MCF 10A (cell line): ENCODE measurements around the gene TRIM17. TPM values are rescaled to one million over a fixed set of nuclear protein-coding genes. Genes with fewer than 3 reads are reported as not detected.

Experiments used
- BruUV-seq: library from RNA; stranded (reverse); fragments of 400-500 nt; replicated peaks from 2 replicates; lab custom pipeline; 2021; lab: Mats Ljungman, UMichigan
- CTCF ChIA-PET: fragments of 300-600 bp; sonication (Branson Sonifier 250); formaldehyde crosslinking; extraction: SDS; loops from one replicate; lab custom pipeline; 2021; ENCODE audit warnings: antibody characterized with exemption, inconsistent platforms; lab: Yijun Ruan, JAX
- POLR2A ChIA-PET: fragments of 300-600, 350-650 bp; sonication (Branson Sonifier 250); formaldehyde crosslinking; extraction: SDS; loops from one replicate; lab custom pipeline; 2020; ENCODE audit warnings: antibody characterized with exemption, inconsistent platforms; lab: Yijun Ruan, JAX
- DNase-seq: peaks from one replicate; pipeline ENCODE4 v3.0.0-alpha.2; 2018; ENCODE audit not compliant: unreplicated experiment
- H3K27ac Mint-ChIP-seq: one replicate; pipeline ENCODE4 v1.8.0; 2022; ENCODE audit warnings: mild to moderate bottlenecking, low read depth, mixed read lengths; ENCODE audit not compliant: unreplicated experiment
- H3K27me3 Mint-ChIP-seq: one replicate; pipeline ENCODE4 v1.8.0; 2022; ENCODE audit warnings: mixed read lengths; ENCODE audit not compliant: insufficient read depth, unreplicated experiment
- H3K36me3 Mint-ChIP-seq: one replicate; pipeline ENCODE4 v1.8.0; 2022; ENCODE audit warnings: mild to moderate bottlenecking, moderate library complexity, mixed read lengths; ENCODE audit not compliant: insufficient read depth, unreplicated experiment
- H3K4me1 Mint-ChIP-seq: one replicate; pipeline ENCODE4 v1.8.0; 2022; ENCODE audit warnings: mixed read lengths; ENCODE audit not compliant: insufficient read depth, unreplicated experiment
- H3K4me3 Mint-ChIP-seq: one replicate; pipeline ENCODE4 v1.8.0; 2022; ENCODE audit warnings: mild to moderate bottlenecking, moderate library complexity, mixed read lengths; ENCODE audit not compliant: unreplicated experiment
- H3K9me3 Mint-ChIP-seq: one replicate; pipeline ENCODE4 v1.8.0; 2022; ENCODE audit warnings: mixed read lengths; ENCODE audit not compliant: unreplicated experiment
- intact Hi-C: fragments of 100-400 bp; cut with micrococcal nuclease; formaldehyde crosslinking; loops from 2 replicates; pipeline ENCODE4 v1.14.1; 2022
- total RNA-seq: library from RNA; stranded (reverse); gene quantifications from 2 replicates; pipeline ENCODE4 v1.2.3, GENCODE V29; 2022
- TF ChIP-seq, protein P1 (sequence below): fragments of 200-600 bp; IDR thresholded peaks from one replicate; pipeline ENCODE4 v1.8.0; 2022; ENCODE audit warnings: antibody characterized with exemption, mild to moderate bottlenecking; ENCODE audit not compliant: unreplicated experiment

Gene TRIM17
- total RNA-seq, 1 experiment from 2014 or later, result not detected

GRCh38 chr1:228448372-228448771, 31.7 kb upstream of the TRIM17 start:
- intact Hi-C loops, result no loop called here
- ChIA-PET CTCF (interaction anchor here (0.5 to 0.7 kb wide), 2 partner anchors 35 to 106 kb away, joined by 3 read pairs; no protein-coding TSS in a partner anchor), POLR2A (interaction anchor here (1.0 to 2.7 kb wide), 2 partner anchors 8 to 42 kb away, joined by 3 to 18 read pairs; partner anchors contain the start of gene TRIM11)
- DNase-seq, result no peak
- Mint-ChIP-seq H3K9me3 (no peaks in the 10 kb centered on the region), H3K27me3 (peaks cover 54% of the 10 kb centered on the region), H3K4me3 (no peak overlapping the region), H3K27ac (no peak overlapping the region), H3K36me3 (no peaks in the 10 kb centered on the region), H3K4me1 (peaks cover 5% of the 10 kb centered on the region)
- TF ChIP-seq, protein P1, sequence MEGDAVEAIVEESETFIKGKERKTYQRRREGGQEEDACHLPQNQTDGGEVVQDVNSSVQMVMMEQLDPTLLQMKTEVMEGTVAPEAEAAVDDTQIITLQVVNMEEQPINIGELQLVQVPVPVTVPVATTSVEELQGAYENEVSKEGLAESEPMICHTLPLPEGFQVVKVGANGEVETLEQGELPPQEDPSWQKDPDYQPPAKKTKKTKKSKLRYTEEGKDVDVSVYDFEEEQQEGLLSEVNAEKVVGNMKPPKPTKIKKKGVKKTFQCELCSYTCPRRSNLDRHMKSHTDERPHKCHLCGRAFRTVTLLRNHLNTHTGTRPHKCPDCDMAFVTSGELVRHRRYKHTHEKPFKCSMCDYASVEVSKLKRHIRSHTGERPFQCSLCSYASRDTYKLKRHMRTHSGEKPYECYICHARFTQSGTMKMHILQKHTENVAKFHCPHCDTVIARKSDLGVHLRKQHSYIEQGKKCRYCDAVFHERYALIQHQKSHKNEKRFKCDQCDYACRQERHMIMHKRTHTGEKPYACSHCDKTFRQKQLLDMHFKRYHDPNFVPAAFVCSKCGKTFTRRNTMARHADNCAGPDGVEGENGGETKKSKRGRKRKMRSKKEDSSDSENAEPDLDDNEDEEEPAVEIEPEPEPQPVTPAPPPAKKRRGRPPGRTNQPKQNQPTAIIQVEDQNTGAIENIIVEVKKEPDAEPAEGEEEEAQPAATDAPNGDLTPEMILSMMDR, result no peak
- no TSS peak for BruUV-seq

GRCh38 chr1:228446852-228447251, 30.2 kb upstream of the TRIM17 start:
- peaks cover 64% of the 10 kb centered on the region for H3K27me3 Mint-ChIP-seq
- TF ChIP-seq, protein P1, result no peak
- no peak overlapping the region for H3K27ac Mint-ChIP-seq
- H3K4me1 Mint-ChIP-seq, result no peaks in the 10 kb centered on the region
- no TSS peak for BruUV-seq
- H3K4me3 Mint-ChIP-seq, result no peak overlapping the region
- intact Hi-C loops, result no loop called here
- H3K9me3 Mint-ChIP-seq, result no peaks in the 10 kb centered on the region
- ChIA-PET CTCF (no interaction called here), POLR2A (interaction anchor here (2.7 kb wide), 1 partner anchor 10 kb away, joined by 18 read pairs; a partner anchor contains a TSS)
- no peak for DNase-seq
- no peaks in the 10 kb centered on the region for H3K36me3 Mint-ChIP-seq

DNA sequence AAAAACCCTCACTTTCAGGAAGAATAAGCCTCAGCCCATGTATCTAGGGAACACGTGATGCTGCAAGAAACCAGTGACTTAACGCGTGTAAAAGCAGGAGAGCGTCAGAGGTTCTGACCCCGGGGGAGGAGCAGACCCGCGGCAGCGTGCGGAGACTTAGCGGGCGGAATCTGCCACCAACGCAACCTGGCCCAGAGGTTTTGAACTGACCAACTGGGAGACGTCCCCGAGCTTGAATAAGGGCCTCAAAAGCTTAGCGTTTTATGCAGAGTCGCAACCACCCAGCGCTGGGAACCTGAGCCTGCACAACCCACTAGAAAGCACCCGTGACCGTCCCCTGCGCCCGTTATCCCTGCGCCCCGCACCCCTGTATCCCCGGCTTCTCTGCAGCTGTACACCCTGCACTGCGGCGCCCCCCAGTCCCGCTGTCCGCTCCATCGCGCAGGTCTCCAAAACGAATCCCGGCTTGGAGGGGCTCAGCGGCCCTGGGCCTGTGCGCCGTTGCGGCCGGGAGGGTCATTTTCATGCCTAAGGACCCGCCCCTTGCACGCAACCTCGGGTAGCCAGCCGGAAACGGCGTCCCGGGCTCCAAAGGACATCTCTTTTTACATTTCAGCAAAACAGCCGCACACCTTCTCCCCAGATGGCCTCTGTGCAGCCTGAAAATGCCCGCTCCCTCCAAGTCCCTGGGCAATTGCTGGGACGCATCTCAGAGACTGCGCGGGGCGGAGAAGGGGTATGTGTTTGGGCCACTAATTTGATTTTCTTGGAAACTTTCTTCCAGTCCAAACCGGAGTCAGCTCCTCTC, 29.4 kb upstream of the TRIM17 start:
- TF ChIP-seq, protein P1, result no peak
- H3K4me1 Mint-ChIP-seq, result no peaks in the 10 kb centered on the region
- no peaks in the 10 kb centered on the region for H3K36me3 Mint-ChIP-seq
- POLR2A ChIA-PET, result interaction anchor here (1.3 to 2.7 kb wide), 2 partner anchors 10 to 11 kb away, joined by 3 to 18 read pairs; a partner anchor contains a TSS
- no TSS peak for BruUV-seq
- H3K4me3 Mint-ChIP-seq, result no peak overlapping the region
- no peak overlapping the region for H3K27ac Mint-ChIP-seq
- DNase-seq, result no peak
- CTCF ChIA-PET, result no interaction called here
- peaks cover 71% of the 10 kb centered on the region for H3K27me3 Mint-ChIP-seq
- intact Hi-C loops, result no loop called here
- no peaks in the 10 kb centered on the region for H3K9me3 Mint-ChIP-seq

DNA sequence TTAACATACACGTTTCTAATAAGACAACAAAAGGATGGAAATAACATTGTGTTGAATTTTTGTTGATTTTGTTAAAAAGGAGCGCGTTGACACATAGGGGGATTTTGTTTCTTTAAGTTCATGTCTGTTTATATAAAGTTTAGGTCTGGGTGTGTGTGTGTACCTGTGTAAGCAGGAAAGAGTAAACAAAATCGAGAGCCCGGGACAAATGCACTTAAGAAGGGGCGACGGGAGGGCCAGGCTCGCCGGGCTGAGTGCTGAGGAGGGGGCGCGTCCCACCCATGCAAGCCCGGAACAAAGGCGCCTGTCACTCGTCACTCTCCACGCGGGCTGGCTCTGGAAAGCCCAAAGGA, 28.8 kb upstream of the TRIM17 start:
- intact Hi-C loops, result no loop called here
- no peak for DNase-seq
- ChIA-PET CTCF (interaction anchor here (0.7 kb wide), 1 partner anchor 13 kb away, joined by 3 read pairs; no protein-coding TSS in a partner anchor), POLR2A (interaction anchor here (0.6 to 2.7 kb wide), 3 partner anchors 11 to 1088 kb away, joined by 3 to 18 read pairs (median 3); a partner anchor contains a TSS)
- H3K27ac Mint-ChIP-seq, result no peak overlapping the region
- TF ChIP-seq, protein P1, result no peak
- H3K4me3 Mint-ChIP-seq, result no peak overlapping the region
- H3K36me3 Mint-ChIP-seq, result no peaks in the 10 kb centered on the region
- H3K9me3 Mint-ChIP-seq, result no peaks in the 10 kb centered on the region
- H3K27me3 Mint-ChIP-seq, result peaks cover 76% of the 10 kb centered on the region
- BruUV-seq, result no TSS peak
- H3K4me1 Mint-ChIP-seq, result no peaks in the 10 kb centered on the region
